Colon (tissue), 2 donors: ENCODE data around the gene TGOLN2.

ENCODE experiments used
- FAIRE-seq: peaks from 2 replicates; lab custom pipeline; 2012; peaks lifted over from hg19 to GRCh38; lab: Jason Lieb, UNC
- donor health status: control.
- donor health status: control.

Gene TGOLN2

GRCh38 chr2:85308896-85309555 lies 18.8 kb downstream of the TGOLN2 start:
- no peak for FAIRE-seq

GRCh38 chr2:85308201-85308600 lies 19.6 kb downstream of the TGOLN2 start:
- FAIRE-seq: no peak

GRCh38 chr2:85307527-85307897 lies 20.3 kb downstream of the TGOLN2 start:
- no peak for FAIRE-seq

- no peak for FAIRE-seq
Measured at GRCh38 chr2:85303780-85304531, 23.8 kb downstream of the TGOLN2 start.

GRCh38 chr2:85302121-85302520 lies 25.7 kb downstream of the TGOLN2 start:
- no peak for FAIRE-seq

- no peak for FAIRE-seq
Measured at GRCh38 chr2:85291425-85292023, 36.3 kb downstream of the TGOLN2 start.

- FAIRE-seq: no peak
Measured at GRCh38 chr2:85288244-85288725, 39.5 kb downstream of the TGOLN2 start.

GRCh38 chr2:85287721-85288120 lies 40.1 kb downstream of the TGOLN2 start:
- no peak for FAIRE-seq

GRCh38 chr2:85286918-85287317 lies 40.9 kb downstream of the TGOLN2 start:
- no peak for FAIRE-seq

- FAIRE-seq: no peak
Measured at GRCh38 chr2:85283641-85284040, 44.1 kb downstream of the TGOLN2 start.

GRCh38 chr2:85282914-85283313 lies 44.9 kb downstream of the TGOLN2 start:
- no peak for FAIRE-seq

GRCh38 chr2:85281553-85281952 lies 46.2 kb downstream of the TGOLN2 start:
- no peak for FAIRE-seq

- FAIRE-seq: no peak
Measured at GRCh38 chr2:85278361-85278760, 49.4 kb downstream of the TGOLN2 start.

- no peak for FAIRE-seq
Measured at GRCh38 chr2:85277416-85278158, 50.2 kb downstream of the TGOLN2 start.

GRCh38 chr2:85276571-85277118 lies 51.1 kb downstream of the TGOLN2 start:
- no peak for FAIRE-seq

- FAIRE-seq: no peak
Measured at GRCh38 chr2:85275984-85276540, 51.7 kb downstream of the TGOLN2 start.

- no peak for FAIRE-seq
Measured at GRCh38 chr2:85273738-85274731, 53.8 kb downstream of the TGOLN2 start.

GRCh38 chr2:85272357-85272756 lies 55.4 kb downstream of the TGOLN2 start:
- no peak for FAIRE-seq

GRCh38 chr2:85269959-85270358 lies 57.8 kb downstream of the TGOLN2 start:
- FAIRE-seq: no peak
